GM18867 (cell line): ENCODE measurements around the gene TBC1D3I.
"Not testable (repeated sequence)": the region's sequence is repeated elsewhere in the genome, so short reads cannot be mapped to it uniquely, and the experiment has no call there.

Experiments used
- ATAC-seq: cut with Tn5 transposase; IDR thresholded peaks from one replicate; pipeline ENCODE4 v1.9.1; 2021; ENCODE audit warnings: mild to moderate bottlenecking, moderate library complexity; ENCODE audit not compliant: unreplicated experiment

Gene TBC1D3I

GRCh38 chr17:36264470-36264869 is at the start of gene TBC1D3I:
Gene TBC1D3I (minus strand): TSS chr17:36264570. CDS start chr17:36262985, 1,585 bp downstream.
- ATAC-seq, result not testable (repeated sequence)

- ATAC-seq, result not testable (repeated sequence)
Observed at GRCh38 chr17:36295161-36295560, 30.8 kb upstream of the TBC1D3I start.

- not testable (repeated sequence) for ATAC-seq
Observed at GRCh38 chr17:36289965-36290612, 25.7 kb upstream of the TBC1D3I start.

- ATAC-seq, result not testable (repeated sequence)
Observed at GRCh38 chr17:36284219-36284618, 19.8 kb upstream of the TBC1D3I start.

- not testable (repeated sequence) for ATAC-seq
Observed at GRCh38 chr17:36283256-36283655, 18.9 kb upstream of the TBC1D3I start.

- not testable (repeated sequence) for ATAC-seq
Observed at GRCh38 chr17:36242046-36242445, 22.3 kb downstream of the TBC1D3I start.

- not testable (repeated sequence) for ATAC-seq
Observed at GRCh38 chr17:36229644-36230043, 34.7 kb downstream of the TBC1D3I start.

- not testable (repeated sequence) for ATAC-seq
Observed at GRCh38 chr17:36222967-36223366, 41.4 kb downstream of the TBC1D3I start.

- ATAC-seq, result not testable (repeated sequence)
Observed at GRCh38 chr17:36221581-36222100, 42.7 kb downstream of the TBC1D3I start.

GRCh38 chr17:36220737-36221580 is 43.4 kb downstream of the TBC1D3I start:
- not testable (repeated sequence) for ATAC-seq

- ATAC-seq, result not testable (repeated sequence)
Observed at GRCh38 chr17:36219556-36219955, 44.8 kb downstream of the TBC1D3I start.

GRCh38 chr17:36215406-36216308 is 48.7 kb downstream of the TBC1D3I start:
- ATAC-seq, result not testable (repeated sequence)

- ATAC-seq, result no peak
Observed at GRCh38 chr17:36214918-36215317, 49.5 kb downstream of the TBC1D3I start.

- ATAC-seq, result no peak
Observed at GRCh38 chr17:36213695-36214094, 50.7 kb downstream of the TBC1D3I start.

GRCh38 chr17:36212966-36213365 is 51.4 kb downstream of the TBC1D3I start:
- no peak for ATAC-seq

GRCh38 chr17:36212272-36212605 is 52.1 kb downstream of the TBC1D3I start:
- ATAC-seq, result no peak

- ATAC-seq, result not testable (repeated sequence)
Observed at GRCh38 chr17:36211484-36212271, 52.7 kb downstream of the TBC1D3I start.

- ATAC-seq, result peak; percentile 63
Observed at GRCh38 chr17:36210439-36211211, 53.7 kb downstream of the TBC1D3I start, which contains the start of gene CCL4L2. Gene CCL4L2 (plus strand): TSS chr17:36211063.

- ATAC-seq, result no peak
Observed at GRCh38 chr17:36209575-36209974, 54.8 kb downstream of the TBC1D3I start.
